Measurements from ENCODE around the gene STX18.
"Not testable (repeated sequence)": the region's sequence is repeated elsewhere in the genome, so short reads cannot be mapped to it uniquely, and the experiment has no call there.

GRCh38 chr4:4552042-4552441 is 10.2 kb upstream of the STX18 start:
- not testable (repeated sequence) for TF ChIP-seq CTCF, EP300, POLR2A, POLR2AphosphoS5 (IDR thresholded peaks at IDR 0.05)
